Measurements from ENCODE around the gene STK17B. TPM values are rescaled to one million over a fixed set of nuclear protein-coding genes. Genes with fewer than 3 reads are reported as not detected.

The STK17B gene
- total RNA-seq, 2 experiments from 2014 or later = 95.0 to 148 TPM

GRCh38 chr2:196166876-196167275, 4.5 kb downstream of the STK17B start:
- intact Hi-C loops (cut with micrococcal nuclease; ENCODE audit: unreplicated experiment) = no loop called here
- Histone ChIP-seq H2AFZ (ENCODE audit: low read length) (no peak overlapping the region), H3K36me3 (ENCODE audit: insufficient read depth, low read length) (peaks cover 92% of the 10 kb centered on the region), H3K4me1 (ENCODE audit: insufficient read depth, low read length, poor library complexity, severe bottlenecking) (peaks cover 60% of the 10 kb centered on the region), H3K9me3 (ENCODE audit: low read length) (no peaks in the 10 kb centered on the region), H3K79me2 (ENCODE audit: insufficient read depth, low read depth, low read length) (peaks cover 98% of the 10 kb centered on the region), H3K9me2 (ENCODE audit: insufficient read depth, low read length) (no peaks in the 10 kb centered on the region), H3K4me3 (ENCODE audit: low read depth, low read length, poor library complexity, severe bottlenecking) (peak overlapping the region; percentile 98), H4K20me1 (ENCODE audit: insufficient read depth, low read length) (peaks cover 54% of the 10 kb centered on the region), H3K27ac (ENCODE audit: low read depth, low read length, poor library complexity, severe bottlenecking) (peak overlapping the region; percentile 52), H3K4me2 (ENCODE audit: low read length) (peak overlapping the region; percentile 89)
- TF ChIP-seq EZH2phosphoT487 (IDR thresholded peaks at IDR 0.05; ENCODE audit: borderline replicate concordance, low read depth, low read length) (no peak), CTCF (conservative IDR thresholded peaks at IDR 0.05; ENCODE audit: low read length) (no peak)
- CTCF ChIA-PET (ENCODE audit: unreplicated experiment) = interaction anchor here (0.7 kb wide), 1 partner anchor 9 kb away, joined by 3 read pairs; no protein-coding TSS in a partner anchor
- POLR2A ChIA-PET = interaction anchor here (0.7 to 6.7 kb wide), 20 partner anchors 9 to 113 kb away, joined by 3 to 110 read pairs (median 5); no protein-coding TSS in a partner anchor
- DNase-seq (ENCODE audit: low spot score) = no peak
- BruUV-seq (replicated peaks) = no TSS peak

DNA sequence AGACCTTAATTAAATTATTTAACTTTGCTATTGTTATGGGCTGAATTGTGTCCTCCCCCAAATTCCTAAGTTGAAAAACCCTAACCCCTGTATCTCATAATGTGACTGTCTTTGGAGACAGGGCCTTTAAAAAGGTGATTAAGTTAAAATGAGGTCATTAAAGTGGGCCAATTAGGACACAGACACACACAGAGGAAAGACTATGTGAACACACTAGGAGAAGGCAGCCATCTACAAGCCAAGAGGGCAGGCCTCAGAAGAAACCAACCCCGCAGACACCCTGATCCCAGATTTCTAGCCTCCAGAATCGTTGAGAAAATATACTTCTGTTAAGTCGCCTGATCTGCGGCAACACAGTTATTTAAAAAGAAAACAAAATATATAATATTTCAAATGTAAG, 6.4 kb downstream of the STK17B start:
- Histone ChIP-seq H3K4me3 (ENCODE audit: low read depth, low read length, poor library complexity, severe bottlenecking) (peak overlapping the region; percentile 98), H3K36me3 (ENCODE audit: insufficient read depth, low read length) (peaks cover 96% of the 10 kb centered on the region)

More for the DNA sequence above, 6.4 kb downstream of the STK17B start:
- CTCF ChIA-PET (ENCODE audit: unreplicated experiment) = no interaction called here
- TF ChIP-seq CTCF (conservative IDR thresholded peaks at IDR 0.05; ENCODE audit: low read length) (no peak), EZH2phosphoT487 (IDR thresholded peaks at IDR 0.05; ENCODE audit: borderline replicate concordance, low read depth, low read length) (no peak)
- Histone ChIP-seq H3K9me2 (ENCODE audit: insufficient read depth, low read length) (no peaks in the 10 kb centered on the region), H3K4me2 (ENCODE audit: low read length) (peak overlapping the region; percentile 89), H3K4me1 (ENCODE audit: insufficient read depth, low read length, poor library complexity, severe bottlenecking) (peaks cover 79% of the 10 kb centered on the region), H3K79me2 (ENCODE audit: insufficient read depth, low read depth, low read length) (peaks cover 100% of the 10 kb centered on the region), H3K27ac (ENCODE audit: low read depth, low read length, poor library complexity, severe bottlenecking) (peak overlapping the region; percentile 36), H4K20me1 (ENCODE audit: insufficient read depth, low read length) (peaks cover 46% of the 10 kb centered on the region), H2AFZ (ENCODE audit: low read length) (no peak overlapping the region), H3K9me3 (ENCODE audit: low read length) (no peaks in the 10 kb centered on the region)
- no TSS peak for BruUV-seq (replicated peaks)
- no peak for DNase-seq (ENCODE audit: low spot score)
- intact Hi-C loops (cut with micrococcal nuclease; ENCODE audit: unreplicated experiment) = no loop called here
- POLR2A ChIA-PET = interaction anchor here (0.7 to 6.7 kb wide), 6 partner anchors 12 to 113 kb away, joined by 3 to 110 read pairs (median 9); no protein-coding TSS in a partner anchor

Measured in OCI-LY7 (cell line).